ENCODE measurements around the gene C17orf100.

- TF ChIP-seq MAX (IDR thresholded peaks at IDR 0.05; ENCODE audit: low read depth, low read length) (no peak), HDAC2 (IDR thresholded peaks at IDR 0.05) (no peak)
Measured at GRCh38 chr17:6683730-6684459, 32.3 kb downstream of the C17orf100 start.
